AG04450 (cell line): ENCODE results near the gene ESRP2. TPM values are rescaled to one million over a fixed set of nuclear protein-coding genes. Genes with fewer than 3 reads are reported as not detected.

Experiments used
- CTCF ChIA-PET: fragments of 300-600, 350-600 bp; formaldehyde crosslinking; extraction: SDS; loops from one replicate; lab custom pipeline; 2022; ENCODE audit warnings: antibody characterized with exemption, inconsistent platforms; lab: Charles Lee
- POLR2A ChIA-PET: fragments of 350-600 bp; formaldehyde crosslinking; extraction: SDS; loops from one replicate; lab custom pipeline; 2021; ENCODE audit warnings: antibody characterized with exemption, inconsistent platforms; lab: Yijun Ruan, JAX
- DNase-seq: peaks from one replicate; pipeline ENCODE4 v3.0.0-alpha.2; 2011; ENCODE audit warnings: low read depth, low spot score
- H3K27ac ChIP-seq: one replicate; pipeline ENCODE4 v1.5.1; 2012; ENCODE audit warnings: low read depth, low read length, control low read depth
- H3K27me3 ChIP-seq: one replicate; pipeline ENCODE4 v1.6.0; 2012; ENCODE audit warnings: low read length; ENCODE audit not compliant: control insufficient read depth, insufficient read depth
- H3K4me3 ChIP-seq: 2 replicates; pipeline ENCODE4 v1.5.1; 2011; ENCODE audit warnings: mild to moderate bottlenecking, low read depth, low read length, control low read depth
- H3K9me3 ChIP-seq: 2 replicates; pipeline ENCODE4 v1.5.1; 2012; ENCODE audit warnings: low read length; ENCODE audit not compliant: control insufficient read depth, insufficient read depth
- polyA plus RNA-seq: library from polyadenylated mRNA; depleted of rRNA; stranded (reverse); fragments of >200 nt; gene quantifications from 2 replicates; pipeline ENCODE4 v1.2.3, GENCODE V29; 2011
- TF ChIP-seq, protein P1 (sequence below): IDR thresholded peaks from 2 replicates; pipeline ENCODE4 v1.5.1; 2011; ENCODE audit warnings: low read depth, low read length, control low read depth, inconsistent platforms

ESRP2 gene
- polyA plus RNA-seq, 1 experiment: 0.01 TPM

DNA sequence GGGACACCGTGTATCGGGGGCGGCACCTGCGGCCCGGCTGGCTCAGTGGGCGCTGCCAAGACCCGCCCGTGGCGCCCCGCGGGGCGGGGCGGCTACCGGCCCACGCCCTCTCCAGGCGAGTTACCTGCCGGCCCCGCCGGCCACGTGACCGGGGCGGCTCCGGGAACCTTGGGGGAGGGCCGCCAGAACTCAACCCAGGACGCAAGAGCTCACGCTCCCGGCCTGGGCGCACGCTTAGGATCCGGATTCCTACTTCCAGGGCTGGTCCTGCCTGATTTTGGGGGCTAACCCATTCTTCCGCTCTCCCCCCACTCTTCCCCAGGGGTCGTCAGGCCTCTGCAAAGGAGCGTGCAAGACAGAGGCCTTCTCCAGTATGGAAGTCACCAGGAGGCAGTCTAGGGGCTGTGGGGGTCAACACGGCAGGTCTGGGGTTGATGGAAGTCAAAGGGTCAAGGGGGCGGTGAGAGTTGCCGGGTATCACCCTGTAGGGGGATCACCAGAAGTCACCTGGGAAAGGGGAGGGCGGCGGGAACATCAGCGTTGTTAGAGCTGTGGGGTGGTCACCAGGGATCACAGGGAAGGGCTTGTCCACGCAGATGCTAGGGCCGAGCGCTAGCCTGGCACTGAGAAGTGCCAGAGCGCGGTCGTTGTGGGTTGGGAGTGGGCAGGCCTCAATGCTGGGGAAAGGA, 354 bp upstream of the ESRP2 start:
- TF ChIP-seq, protein P1, sequence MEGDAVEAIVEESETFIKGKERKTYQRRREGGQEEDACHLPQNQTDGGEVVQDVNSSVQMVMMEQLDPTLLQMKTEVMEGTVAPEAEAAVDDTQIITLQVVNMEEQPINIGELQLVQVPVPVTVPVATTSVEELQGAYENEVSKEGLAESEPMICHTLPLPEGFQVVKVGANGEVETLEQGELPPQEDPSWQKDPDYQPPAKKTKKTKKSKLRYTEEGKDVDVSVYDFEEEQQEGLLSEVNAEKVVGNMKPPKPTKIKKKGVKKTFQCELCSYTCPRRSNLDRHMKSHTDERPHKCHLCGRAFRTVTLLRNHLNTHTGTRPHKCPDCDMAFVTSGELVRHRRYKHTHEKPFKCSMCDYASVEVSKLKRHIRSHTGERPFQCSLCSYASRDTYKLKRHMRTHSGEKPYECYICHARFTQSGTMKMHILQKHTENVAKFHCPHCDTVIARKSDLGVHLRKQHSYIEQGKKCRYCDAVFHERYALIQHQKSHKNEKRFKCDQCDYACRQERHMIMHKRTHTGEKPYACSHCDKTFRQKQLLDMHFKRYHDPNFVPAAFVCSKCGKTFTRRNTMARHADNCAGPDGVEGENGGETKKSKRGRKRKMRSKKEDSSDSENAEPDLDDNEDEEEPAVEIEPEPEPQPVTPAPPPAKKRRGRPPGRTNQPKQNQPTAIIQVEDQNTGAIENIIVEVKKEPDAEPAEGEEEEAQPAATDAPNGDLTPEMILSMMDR: no peak
- CTCF ChIA-PET: interaction anchor here (1.3 kb wide), 2 partner anchors 28 to 93 kb away, joined by 3 to 4 read pairs; partner anchors contain the start of gene SLC7A6
- POLR2A ChIA-PET: interaction anchor here (0.6 to 1.8 kb wide), 3 partner anchors 28 to 301 kb away, joined by 3 to 13 read pairs (median 3); partner anchors contain the start of gene SLC7A6
- no peak overlapping the region for H3K27ac ChIP-seq
- H3K4me3 ChIP-seq: no peak overlapping the region; the same call in 1 of the 2 replicates
- peaks cover 7% of the 10 kb centered on the region; the same call in 1 of the 2 replicates for H3K9me3 ChIP-seq
- H3K27me3 ChIP-seq: no peaks in the 10 kb centered on the region
- no peak for DNase-seq

DNA sequence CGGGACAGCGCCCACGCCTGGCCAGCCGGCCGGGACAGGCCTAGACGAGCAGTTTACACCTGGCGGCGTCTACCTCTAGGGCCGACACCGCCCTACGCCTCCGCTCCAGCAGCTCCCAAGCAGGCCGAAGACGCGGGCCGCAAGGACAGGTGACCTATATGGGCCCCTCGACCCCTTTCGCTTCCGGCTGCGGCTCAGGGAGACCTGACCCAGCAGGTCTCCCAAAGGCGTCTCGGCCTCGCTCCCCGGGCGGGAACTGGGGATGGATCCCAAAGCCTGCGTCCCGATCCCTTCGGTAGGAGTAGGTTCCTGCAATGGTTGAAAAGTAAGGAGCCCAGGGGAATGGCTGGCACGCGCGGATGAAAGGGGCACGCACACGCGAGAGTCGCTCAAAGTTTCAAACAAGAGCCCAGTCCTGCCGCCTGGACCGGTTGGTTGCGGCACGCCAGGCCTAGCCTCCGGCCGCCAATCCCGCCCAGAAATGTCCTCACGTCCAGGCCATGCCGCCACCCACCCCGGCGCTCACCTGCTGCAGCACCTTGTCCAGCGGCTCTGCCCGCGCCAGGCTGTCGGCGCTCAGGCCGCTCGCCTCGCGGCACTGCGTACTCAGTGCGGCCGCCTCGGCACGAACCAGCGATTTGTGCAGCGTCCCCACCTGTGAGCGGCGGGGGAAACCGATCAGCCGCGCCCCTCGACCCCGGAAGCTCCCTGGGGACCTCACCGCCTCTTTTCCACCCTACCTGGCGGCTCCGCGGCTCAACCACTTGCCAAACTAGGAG, 630 bp downstream of the ESRP2 start:
- DNase-seq: no peak
- Histone ChIP-seq H3K4me3 (no peak overlapping the region), H3K27me3 (no peaks in the 10 kb centered on the region), H3K9me3 (peaks cover 7% of the 10 kb centered on the region; the same call in 1 of the 2 replicates), H3K27ac (no peak overlapping the region)
- TF ChIP-seq, protein P1: no peak
- POLR2A ChIA-PET: no interaction called here
- CTCF ChIA-PET: interaction anchor here (1.5 kb wide), 1 partner anchor 94 kb away, joined by 6 read pairs; no protein-coding TSS in a partner anchor

DNA sequence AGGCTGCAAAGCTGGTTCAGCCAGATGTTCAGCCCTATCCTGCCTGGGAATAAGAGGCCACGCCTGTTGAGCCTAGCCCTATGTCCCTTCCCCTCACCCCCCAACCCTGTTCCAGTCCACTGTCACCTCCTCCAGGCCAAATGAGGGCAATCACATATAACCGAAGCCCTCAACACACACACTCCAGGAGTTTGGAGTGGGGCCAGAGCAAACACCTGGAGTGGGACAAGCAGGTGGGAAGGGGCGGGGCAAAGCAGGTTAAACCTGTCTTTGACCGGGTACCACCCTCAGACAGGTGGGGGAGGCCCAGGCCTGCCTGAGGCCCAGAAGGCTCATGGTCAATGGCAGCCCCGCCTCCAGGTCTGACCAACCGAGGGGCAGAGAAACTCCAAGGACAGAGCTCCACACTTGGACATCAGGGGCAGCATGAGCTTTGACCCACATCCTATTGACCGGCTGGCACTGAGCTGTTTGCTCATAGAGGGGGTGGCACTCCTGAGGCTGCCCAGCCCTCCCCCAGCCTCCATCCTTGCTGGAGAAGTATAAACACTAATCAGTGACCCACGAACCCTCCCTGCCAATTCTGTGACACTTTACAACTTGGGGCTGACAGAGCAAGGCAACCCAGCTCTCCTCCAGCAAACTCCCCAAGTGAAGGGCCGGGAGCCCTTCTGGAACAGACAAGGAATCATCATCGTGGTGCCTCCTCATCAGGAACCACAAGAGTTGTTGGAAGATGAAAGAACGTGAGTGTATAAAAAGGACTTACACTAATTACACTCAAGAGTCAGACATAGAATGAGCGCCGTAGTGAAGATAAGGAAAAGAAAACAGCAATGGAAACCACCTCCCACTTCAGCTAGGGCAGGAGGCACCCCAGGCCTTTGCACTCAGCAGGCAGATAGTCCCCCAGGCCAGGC, 1.5 kb downstream of the ESRP2 start:
- ChIA-PET POLR2A (no interaction called here), CTCF (interaction anchor here (0.5 to 1.5 kb wide), 2 partner anchors 94 to 720 kb away, joined by 3 to 6 read pairs; no protein-coding TSS in a partner anchor)
- no peak overlapping the region for H3K27ac ChIP-seq
- no peak overlapping the region for H3K4me3 ChIP-seq
- H3K9me3 ChIP-seq: peaks cover under 1% of the 10 kb centered on the region; the same call in 1 of the 2 replicates
- TF ChIP-seq, protein P1: no peak
- no peak for DNase-seq
- no peaks in the 10 kb centered on the region for H3K27me3 ChIP-seq

DNA sequence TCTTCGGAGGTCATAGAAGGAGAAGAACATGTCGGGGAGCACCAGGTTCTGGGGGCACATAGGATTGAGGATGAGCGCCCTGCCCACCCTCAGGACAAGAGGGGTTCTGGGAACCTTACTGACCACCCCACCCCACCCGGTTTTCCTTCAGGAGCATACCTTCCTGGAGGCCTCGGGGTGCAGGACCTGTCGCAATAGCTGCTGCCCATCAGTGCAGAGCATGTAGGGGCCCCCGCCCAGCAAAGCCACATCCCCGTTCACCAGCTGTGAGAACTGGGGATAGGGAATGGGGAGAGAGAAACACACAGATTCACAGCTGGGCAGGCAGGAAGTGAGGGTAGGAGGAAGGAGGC, 2.1 kb downstream of the ESRP2 start:
- H3K27ac ChIP-seq: no peak overlapping the region
- TF ChIP-seq, protein P1: no peak
- no peak overlapping the region for H3K4me3 ChIP-seq
- ChIA-PET POLR2A (no interaction called here), CTCF (interaction anchor here (1.0 to 1.5 kb wide), 2 partner anchors 95 to 226 kb away, joined by 3 to 6 read pairs; no protein-coding TSS in a partner anchor)
- DNase-seq: no peak
- no peaks in the 10 kb centered on the region; the same call in 1 of the 2 replicates for H3K9me3 ChIP-seq
- no peaks in the 10 kb centered on the region for H3K27me3 ChIP-seq
